H9 (cell line): Measurements from ENCODE around the gene TSPEAR. TPM values are rescaled to one million over a fixed set of nuclear protein-coding genes. Genes with fewer than 3 reads are reported as not detected.

Source experiments
- DNase-seq: peaks from one replicate; pipeline ENCODE4 v3.0.0-alpha.2; 2017
- H2AFZ ChIP-seq: one replicate; pipeline ENCODE4 v1.6.1; 2013; ENCODE audit warnings: mild to moderate bottlenecking, low read length, control low read depth, moderate library complexity
- H2AK5ac ChIP-seq: 2 replicates; pipeline ENCODE4 v1.6.1; 2013; ENCODE audit warnings: low read length, control low read depth, mixed read lengths; ENCODE audit not compliant: insufficient read length
- H2BK120ac ChIP-seq: one replicate; pipeline ENCODE4 v1.6.1; 2013; ENCODE audit warnings: low read depth, mild to moderate bottlenecking, low read length, control low read depth, inconsistent platforms; ENCODE audit not compliant: poor library complexity, severe bottlenecking
- H2BK12ac ChIP-seq: 2 replicates; pipeline ENCODE4 v1.6.1; 2013; ENCODE audit warnings: low read length, control low read depth, mixed read lengths, low read depth; ENCODE audit not compliant: insufficient read length
- H2BK15ac ChIP-seq: 2 replicates; pipeline ENCODE4 v1.6.1; 2013; ENCODE audit warnings: low read depth, low read length, control low read depth
- H2BK20ac ChIP-seq: one replicate; pipeline ENCODE4 v1.6.1; 2013; ENCODE audit warnings: low read depth, mild to moderate bottlenecking, low read length, control low read depth, inconsistent platforms; ENCODE audit not compliant: poor library complexity, severe bottlenecking
- H2BK5ac ChIP-seq: 2 replicates; pipeline ENCODE4 v1.6.1; 2013; ENCODE audit warnings: low read length, control low read depth, mixed read lengths; ENCODE audit not compliant: insufficient read length
- H3K14ac ChIP-seq: 2 replicates; pipeline ENCODE4 v1.6.1; 2013; ENCODE audit warnings: low read length, control low read depth; ENCODE audit not compliant: insufficient read depth
- H3K18ac ChIP-seq: 2 replicates; pipeline ENCODE4 v1.6.1; 2013; ENCODE audit warnings: low read depth, mild to moderate bottlenecking, mixed read lengths, low read length, control low read depth; ENCODE audit not compliant: insufficient read length
- H3K23ac ChIP-seq: 2 replicates; pipeline ENCODE4 v1.6.1; 2013; ENCODE audit warnings: low read length, control low read depth, mixed read lengths, low read depth; ENCODE audit not compliant: insufficient read length
- H3K23me2 ChIP-seq: 2 replicates; pipeline ENCODE4 v1.6.1; 2013; ENCODE audit warnings: low read depth, mild to moderate bottlenecking, mixed read lengths, low read length, control low read depth; ENCODE audit not compliant: insufficient read length, poor library complexity, severe bottlenecking
- H3K27ac ChIP-seq: 2 replicates; pipeline ENCODE4 v1.5.1; 2013; ENCODE audit warnings: low read length, control low read depth, mixed read lengths, low read depth; ENCODE audit not compliant: insufficient read length
- H3K27me3 ChIP-seq: 2 replicates; pipeline ENCODE4 v1.6.1; 2013; ENCODE audit warnings: low read length, control low read depth, inconsistent platforms; ENCODE audit not compliant: insufficient read depth
- H3K4ac ChIP-seq: 2 replicates; pipeline ENCODE4 v1.6.1; 2013; ENCODE audit warnings: low read depth, mild to moderate bottlenecking, control low read depth, inconsistent platforms, low read length, moderate library complexity
- H3K4me1 ChIP-seq: 2 replicates; pipeline ENCODE4 v1.6.1; 2013; ENCODE audit warnings: low read length, control low read depth, inconsistent platforms; ENCODE audit not compliant: insufficient read depth
- H3K4me2 ChIP-seq: 2 replicates; pipeline ENCODE4 v1.6.1; 2013; ENCODE audit warnings: low read length, control low read depth, mixed read lengths; ENCODE audit not compliant: insufficient read length, insufficient read depth
- H3K56ac ChIP-seq: 2 replicates; pipeline ENCODE4 v1.6.1; 2013; ENCODE audit warnings: low read depth, mild to moderate bottlenecking, mixed read lengths, low read length, control low read depth; ENCODE audit not compliant: insufficient read length
- H3K79me1 ChIP-seq: 2 replicates; pipeline ENCODE4 v1.6.1; 2013; ENCODE audit warnings: low read depth, mild to moderate bottlenecking, moderate library complexity, low read length, control low read depth, inconsistent platforms; ENCODE audit not compliant: insufficient read depth, poor library complexity, severe bottlenecking
- H3K79me2 ChIP-seq: 2 replicates; pipeline ENCODE4 v1.6.1; 2013; ENCODE audit warnings: low read length, control low read depth, inconsistent platforms; ENCODE audit not compliant: insufficient read depth
- H3K9ac ChIP-seq: 2 replicates; pipeline ENCODE4 v1.6.1; 2013; ENCODE audit warnings: low read length, control low read depth, mixed read lengths; ENCODE audit not compliant: insufficient read length; ENCODE audit errors: extremely low read depth
- H3K9me3 ChIP-seq: one replicate; pipeline ENCODE4 v1.6.1; 2013; ENCODE audit warnings: low read depth, low read length, inconsistent platforms; ENCODE audit not compliant: control insufficient read depth
- H3T11ph ChIP-seq: one replicate; pipeline ENCODE4 v1.6.1; 2013; ENCODE audit warnings: mild to moderate bottlenecking, low read length, control low read depth, inconsistent platforms
- H4K20me1 ChIP-seq: one replicate; pipeline ENCODE4 v1.6.1; 2013; ENCODE audit not compliant: control insufficient read depth, insufficient read length, insufficient read depth
- H4K5ac ChIP-seq: 2 replicates; pipeline ENCODE4 v1.6.1; 2013; ENCODE audit warnings: low read depth, mild to moderate bottlenecking, mixed read lengths, low read length, control low read depth; ENCODE audit not compliant: insufficient read length
- H4K8ac ChIP-seq: replicated peaks from 2 replicates; pipeline ENCODE4 v1.6.1; 2013; ENCODE audit warnings: low read length, control low read depth, mixed read lengths, low read depth; ENCODE audit not compliant: insufficient read length
- H4K91ac ChIP-seq: 2 replicates; pipeline ENCODE4 v1.6.1; 2013; ENCODE audit warnings: low read depth, mild to moderate bottlenecking, moderate library complexity, mixed read lengths, low read length, control low read depth; ENCODE audit not compliant: insufficient read length
- H3K27ac Mint-ChIP-seq, 3 experiments: 2 replicates in 2 of 3; 3 replicates in 1 of 3; pipeline ENCODE4 v1.8.0; 2020 to 2021; ENCODE audit warnings: mixed read lengths in 3 of 3, mild to moderate bottlenecking in 1 of 3, moderate library complexity in 1 of 3
- H3K27me3 Mint-ChIP-seq: 2 replicates; pipeline ENCODE4 v1.8.0; 2021; ENCODE audit warnings: low read depth, mild to moderate bottlenecking, moderate library complexity, mixed read lengths
- H3K36me3 Mint-ChIP-seq, 3 experiments: 2 replicates in 2 of 3; 3 replicates in 1 of 3; pipeline ENCODE4 v1.8.0; 2020 to 2021; ENCODE audit warnings: low read depth in 3 of 3, mixed read lengths in 3 of 3; ENCODE audit not compliant: insufficient read depth in 1 of 3
- H3K4me1 Mint-ChIP-seq, 2 experiments: 2 replicates each; pipeline ENCODE4 v1.8.0; 2020; ENCODE audit warnings: mixed read lengths in 2 of 2
- H3K4me3 Mint-ChIP-seq, 2 experiments: 2 replicates in 1 of 2; 3 replicates in 1 of 2; pipeline ENCODE4 v1.8.0; 2020 to 2021; ENCODE audit warnings: mild to moderate bottlenecking in 2 of 2, mixed read lengths in 2 of 2, moderate library complexity in 1 of 2
- H3K9me3 Mint-ChIP-seq, 2 experiments: 2 replicates in 1 of 2; 3 replicates in 1 of 2; pipeline ENCODE4 v1.8.0; 2020; ENCODE audit warnings: mild to moderate bottlenecking in 2 of 2, mixed read lengths in 2 of 2, moderate library complexity in 1 of 2
- CTCF ChIP-seq: fragments of 200-600 bp; sonication (generic); conservative IDR thresholded peaks from 3 replicates; pipeline ENCODE4 v1.8.0; 2021; ENCODE audit warnings: antibody characterized with exemption, mild to moderate bottlenecking
- WGBS: extraction: QIAGEN DNeasy Blood & Tissue Kit; methylation state at CpG from one replicate; pipeline ENCODE4 v1.1.7; 2013; ENCODE audit warnings: missing lambda C conversion rate, low lambda C conversion rate, mixed read lengths; ENCODE audit not compliant: insufficient read length; ENCODE audit errors: extremely low coverage; 5-methylcytosine and 5-hydroxymethylcytosine counted together
- total RNA-seq: library from RNA; stranded (reverse); gene quantifications from 2 replicates; pipeline ENCODE4 v1.2.1, GENCODE V29; 2021

The TSPEAR gene
- total RNA-seq, 1 experiment from 2014 or later, result 1.3 TPM

GRCh38 chr21:44450999-44451398 lies 260.4 kb downstream of the TSPEAR start:
- peaks cover 32% of the 10 kb centered on the region for H3K27me3 Mint-ChIP-seq
- Histone ChIP-seq H3K18ac (no peak overlapping the region), H3K27me3 (no peaks in the 10 kb centered on the region), H4K5ac (no peak overlapping the region), H3K27ac (no peak overlapping the region), H4K91ac (no peak overlapping the region), H2BK12ac (no peak overlapping the region), H4K20me1 (no peaks in the 10 kb centered on the region), H2BK15ac (no peak overlapping the region), H3K23me2 (peaks cover 5% of the 10 kb centered on the region), H3K56ac (no peak overlapping the region), H3K79me2 (no peaks in the 10 kb centered on the region), H3K4me2 (no peak overlapping the region), H3K4ac (no peak overlapping the region), H2BK20ac (no peak overlapping the region), H3K23ac (no peak overlapping the region), H2AFZ (no peak overlapping the region), H2AK5ac (no peak overlapping the region), H4K8ac (no peak overlapping the region), H3K14ac (no peak overlapping the region), H3K79me1 (no peaks in the 10 kb centered on the region), H3K4me1 (no peaks in the 10 kb centered on the region), H2BK120ac (no peak overlapping the region), H2BK5ac (no peak overlapping the region), H3T11ph (no peak overlapping the region), H3K9ac (no peak overlapping the region), H3K9me3 (no peaks in the 10 kb centered on the region)
- H3K4me3 Mint-ChIP-seq, result no peak overlapping the region
- H3K4me1 Mint-ChIP-seq, result peaks cover 4 to 11% of the 10 kb centered on the region in 2 experiments; a peak in 2 of 4 replicates
- peak; percentile 24 for DNase-seq
- no peak overlapping the region for H3K27ac Mint-ChIP-seq
- no peaks in the 10 kb centered on the region for H3K36me3 Mint-ChIP-seq
- H3K9me3 Mint-ChIP-seq, result no peaks in the 10 kb centered on the region; a peak in 1 of 5 replicates
- no peak for TF ChIP-seq CTCF
- no CpG with 5 or more reads among the region's 14 CpGs for WGBS
